Measurements from ENCODE around the gene AP4M1. TPM values are rescaled to one million over a fixed set of nuclear protein-coding genes. Genes with fewer than 3 reads are reported as not detected.

The AP4M1 gene
- total RNA-seq, 4 donors from 2014 or later = 9.1 to 26.6 (median 19.4) TPM

GRCh38 chr7:100089458-100090196 lies 11.8 kb upstream of the AP4M1 start:
- no peak for TF ChIP-seq POLR2A (IDR thresholded peaks at IDR 0.05)
- TF ChIP-seq CTCF (IDR thresholded peaks at IDR 0.05) = no peak
- H3K27ac ChIP-seq = peak overlapping the region in 2 of 3 donors; percentile 83 to 88
- peaks cover 34 to 38% of the 10 kb centered on the region in 2 donors for H3K36me3 ChIP-seq
- intact Hi-C loops (cut with DNase I) = loop anchor here (5.0 kb wide), 1 partner anchor 38 kb away; the partner anchor contains the start of gene MBLAC1
- peaks cover 0 to 17% of the 10 kb centered on the region in 2 donors for H3K4me1 ChIP-seq
- H3K9me3 ChIP-seq = no peaks in the 10 kb centered on the region
- 43 to 44% methylated on average over 7 of the region's 7 CpGs for WGBS, 2 donors
- DNase-seq = no peak
- H3K4me3 ChIP-seq (replicated peaks in 1 of 3) = peak overlapping the region in 2 of 3 donors; percentile 28 to 72
- no peaks in the 10 kb centered on the region for H3K27me3 ChIP-seq

GRCh38 chr7:100090527-100091410 lies 10.7 kb upstream of the AP4M1 start:
- no peak overlapping the region for H3K4me3 ChIP-seq (replicated peaks in 1 of 3)
- peaks cover 0 to 17% of the 10 kb centered on the region in 2 donors for H3K4me1 ChIP-seq
- 93 to 94% methylated on average over 14 of the region's 14 CpGs for WGBS, 2 donors
- TF ChIP-seq CTCF (IDR thresholded peaks at IDR 0.05) = no peak
- intact Hi-C loops (cut with DNase I) = loop anchor here (5.0 kb wide), 1 partner anchor 37 kb away; the partner anchor contains the start of gene MBLAC1
- H3K27me3 ChIP-seq = no peaks in the 10 kb centered on the region
- H3K36me3 ChIP-seq = peaks cover 45 to 48% of the 10 kb centered on the region in 2 donors
- H3K27ac ChIP-seq = no peak overlapping the region
- DNase-seq = no peak
- H3K9me3 ChIP-seq = no peaks in the 10 kb centered on the region

- DNase-seq = no peak
- Histone ChIP-seq H3K36me3 (peaks cover 54 to 56% of the 10 kb centered on the region in 2 donors), H3K9me3 (no peaks in the 10 kb centered on the region), H3K27ac (no peak overlapping the region), H3K4me1 (peaks cover 0 to 17% of the 10 kb centered on the region in 2 donors), H3K27me3 (no peaks in the 10 kb centered on the region), H3K4me3 (replicated peaks in 1 of 3) (no peak overlapping the region)
- intact Hi-C loops (cut with DNase I) = loop anchor here (5.0 kb wide), 1 partner anchor 36 kb away; the partner anchor contains the start of gene MBLAC1
- 70 to 81% methylated on average over 11 to 17 of the region's 19 CpGs for WGBS, 2 donors
- TF ChIP-seq POLR2A (IDR thresholded peaks at IDR 0.05) (no peak), CTCF (IDR thresholded peaks at IDR 0.05) (no peak)
Observed at GRCh38 chr7:100091411-100092181, 9.8 kb upstream of the AP4M1 start.

GRCh38 chr7:100093054-100093453 lies 8.4 kb upstream of the AP4M1 start:
- Histone ChIP-seq H3K9me3 (no peaks in the 10 kb centered on the region), H3K36me3 (peaks cover 68% of the 10 kb centered on the region in 2 donors), H3K4me3 (replicated peaks in 1 of 3) (no peak overlapping the region), H3K4me1 (peaks cover 0 to 13% of the 10 kb centered on the region in 2 donors), H3K27ac (no peak overlapping the region), H3K27me3 (no peaks in the 10 kb centered on the region)
- intact Hi-C loops (cut with DNase I) = loop anchor here (5.0 kb wide), 1 partner anchor 34 kb away; the partner anchor contains the start of gene MBLAC1
- DNase-seq = no peak
- TF ChIP-seq CTCF (IDR thresholded peaks at IDR 0.05) (no peak), POLR2A (IDR thresholded peaks at IDR 0.05) (no peak)
- WGBS, 2 donors = 68% methylated on average over 8 of the region's 8 CpGs

Measured in thyroid gland (tissue), 4 donors.